ENCODE data around the gene MRPL27.

MRPL27 gene

GRCh38 chr17:50332196-50332595 is 40.8 kb downstream of the MRPL27 start:
- Histone ChIP-seq H3K9ac (ENCODE audit: low read depth, low read length, poor library complexity, severe bottlenecking) (no peak overlapping the region), H3K4me2 (ENCODE audit: low read depth, low read length, poor library complexity, severe bottlenecking) (no peak overlapping the region), H3K4me3 (ENCODE audit: low read length, poor library complexity, severe bottlenecking) (no peak overlapping the region), H3K36me3 (ENCODE audit: insufficient read depth, low read length) (no peaks in the 10 kb centered on the region), H3K9me3 (ENCODE audit: insufficient read depth, low read depth, low read length) (no peaks in the 10 kb centered on the region), H4K20me1 (ENCODE audit: insufficient read depth, low read length, poor library complexity, severe bottlenecking) (no peaks in the 10 kb centered on the region), H2AFZ (ENCODE audit: low read length) (no peak overlapping the region), H3K27me3 (ENCODE audit: insufficient read depth, low read length, poor library complexity, severe bottlenecking) (no peaks in the 10 kb centered on the region), H3K9me2 (replicated peaks; ENCODE audit: low read depth, low read length) (no peaks in the 10 kb centered on the region), H3F3A (ENCODE audit: low read depth) (no peaks in the 10 kb centered on the region), H3K79me2 (ENCODE audit: insufficient read depth, low read length) (no peaks in the 10 kb centered on the region), H3K4me1 (ENCODE audit: insufficient read depth, low read length, poor library complexity, severe bottlenecking) (peaks cover 7% of the 10 kb centered on the region)
- TF ChIP-seq EZH2phosphoT487 (IDR thresholded peaks at IDR 0.05; ENCODE audit: borderline replicate concordance), result no peak

GRCh38 chr17:50331085-50331791 is 41.7 kb downstream of the MRPL27 start:
- TF ChIP-seq CTCF (conservative IDR thresholded peaks at IDR 0.05; ENCODE audit: low read length) (no peak), EZH2phosphoT487 (IDR thresholded peaks at IDR 0.05; ENCODE audit: borderline replicate concordance) (no peak)
- Histone ChIP-seq H3K9ac (ENCODE audit: low read depth, low read length, poor library complexity, severe bottlenecking) (no peak overlapping the region), H3K4me2 (ENCODE audit: low read depth, low read length, poor library complexity, severe bottlenecking) (no peak overlapping the region), H3K79me2 (ENCODE audit: insufficient read depth, low read length) (no peaks in the 10 kb centered on the region), H3K9me2 (replicated peaks; ENCODE audit: low read depth, low read length) (no peaks in the 10 kb centered on the region), H3K9me3 (ENCODE audit: insufficient read depth, low read depth, low read length) (no peaks in the 10 kb centered on the region), H3F3A (ENCODE audit: low read depth) (no peaks in the 10 kb centered on the region), H3K27me3 (ENCODE audit: insufficient read depth, low read length, poor library complexity, severe bottlenecking) (no peaks in the 10 kb centered on the region), H2AFZ (ENCODE audit: low read length) (no peak overlapping the region), H3K4me1 (ENCODE audit: insufficient read depth, low read length, poor library complexity, severe bottlenecking) (peaks cover 7% of the 10 kb centered on the region), H3K36me3 (ENCODE audit: insufficient read depth, low read length) (no peaks in the 10 kb centered on the region), H4K20me1 (ENCODE audit: insufficient read depth, low read length, poor library complexity, severe bottlenecking) (no peaks in the 10 kb centered on the region), H3K4me3 (ENCODE audit: low read length, poor library complexity, severe bottlenecking) (no peak overlapping the region)

GRCh38 chr17:50330151-50330775 is 42.7 kb downstream of the MRPL27 start:
- H3K79me2 ChIP-seq (ENCODE audit: insufficient read depth, low read length), result no peaks in the 10 kb centered on the region
- no peaks in the 10 kb centered on the region for H3K9me3 ChIP-seq (ENCODE audit: insufficient read depth, low read depth, low read length)
- H3K27me3 ChIP-seq (ENCODE audit: insufficient read depth, low read length, poor library complexity, severe bottlenecking), result no peaks in the 10 kb centered on the region
- H3K4me1 ChIP-seq (ENCODE audit: insufficient read depth, low read length, poor library complexity, severe bottlenecking), result peaks cover 7% of the 10 kb centered on the region
- H4K20me1 ChIP-seq (ENCODE audit: insufficient read depth, low read length, poor library complexity, severe bottlenecking), result no peaks in the 10 kb centered on the region
- no peak overlapping the region for H3K4me2 ChIP-seq (ENCODE audit: low read depth, low read length, poor library complexity, severe bottlenecking)
- H3F3A ChIP-seq (ENCODE audit: low read depth), result no peaks in the 10 kb centered on the region
- no peak overlapping the region for H2AFZ ChIP-seq (ENCODE audit: low read length)
- TF ChIP-seq CTCF (conservative IDR thresholded peaks at IDR 0.05; ENCODE audit: low read length) (no peak), EZH2phosphoT487 (IDR thresholded peaks at IDR 0.05; ENCODE audit: borderline replicate concordance) (no peak)
- no peak overlapping the region for H3K4me3 ChIP-seq (ENCODE audit: low read length, poor library complexity, severe bottlenecking)
- no peaks in the 10 kb centered on the region for H3K36me3 ChIP-seq (ENCODE audit: insufficient read depth, low read length)
- no peak overlapping the region for H3K9ac ChIP-seq (ENCODE audit: low read depth, low read length, poor library complexity, severe bottlenecking)
- H3K9me2 ChIP-seq (replicated peaks; ENCODE audit: low read depth, low read length), result no peaks in the 10 kb centered on the region
